GM12878 (cell line): Measurements from ENCODE around the gene ABCA7. TPM values are rescaled to one million over a fixed set of nuclear protein-coding genes. Genes with fewer than 3 reads are reported as not detected.

Source experiments
- ATAC-seq: fragments of 200-7000 bp; cut with Tn5 transposase; 3 replicates; pipeline ENCODE4 v1.9.1; 2020; ENCODE audit warnings: mild to moderate bottlenecking, moderate library complexity
- BruUV-seq: library from RNA; stranded (reverse); fragments of 400-500 nt; replicated peaks from 2 replicates; lab custom pipeline; 2021; lab: Mats Ljungman, UMichigan
- CTCF ChIA-PET: fragments of 300-600 bp; sonication (Branson Sonifier 250); formaldehyde crosslinking; extraction: SDS; loops from one replicate; lab custom pipeline; 2021; ENCODE audit warnings: inconsistent platforms; lab: Yijun Ruan, JAX
- POLR2A ChIA-PET: fragments of 350-600 bp; formaldehyde crosslinking; extraction: SDS; loops from one replicate; lab custom pipeline; 2021; ENCODE audit warnings: inconsistent platforms; lab: Charles Lee
- RAD21 ChIA-PET: fragments of 300-600 bp; sonication (Branson Sonifier 250); formaldehyde crosslinking; loops from one replicate; lab custom pipeline; 2023; ENCODE audit warnings: antibody characterized with exemption; ENCODE audit not compliant: unreplicated experiment; lab: Charles Lee
- SMC1A ChIA-PET: fragments of 300-600 bp; sonication (Branson Sonifier 250); formaldehyde crosslinking; loops from one replicate; lab custom pipeline; 2023; ENCODE audit not compliant: unreplicated experiment, uncharacterized antibody; lab: Charles Lee
- DNase-seq: peaks from one replicate; pipeline ENCODE4 v3.0.0-alpha.2; 2011; ENCODE audit warnings: low read depth, low spot score
- FAIRE-seq: peaks from 3 replicates; lab custom pipeline; 2011; peaks lifted over from hg19 to GRCh38; lab: Jason Lieb, UNC
- H2AFZ ChIP-seq: 2 replicates; pipeline ENCODE4 v1.6.0; 2011; ENCODE audit warnings: low read depth, low read length, control low read depth; ENCODE audit not compliant: control insufficient read depth
- H3K27ac ChIP-seq: 2 replicates; pipeline ENCODE4 v1.5.1; 2011; ENCODE audit warnings: control low read depth; ENCODE audit not compliant: control insufficient read depth, insufficient read depth
- H3K27me3 ChIP-seq, 2 experiments: replicated peaks in 1 of 2; 2 replicates each; pipeline versions ENCODE4 v1.6.0 to v1.6.1; 2011; ENCODE audit warnings: low read length in 1 of 2; ENCODE audit not compliant: control insufficient read depth in 2 of 2, insufficient read depth in 2 of 2
- H3K36me3 ChIP-seq, 2 experiments: 2 replicates each; pipeline ENCODE4 v1.5.1; 2011; ENCODE audit warnings: low read length in 1 of 2; ENCODE audit not compliant: control insufficient read depth in 2 of 2, insufficient read depth in 2 of 2
- H3K4me1 ChIP-seq: 2 replicates; pipeline ENCODE4 v1.6.1; 2011; ENCODE audit warnings: mild to moderate bottlenecking, low read length, moderate library complexity, mixed read lengths; ENCODE audit not compliant: control insufficient read depth, insufficient read depth
- H3K4me2 ChIP-seq: 2 replicates; pipeline ENCODE4 v1.6.0; 2011; ENCODE audit warnings: control low read depth; ENCODE audit not compliant: control insufficient read depth, insufficient read depth
- H3K4me3 ChIP-seq: fragments of 200-600 bp; sonication (generic); 2 replicates; pipeline ENCODE4 v1.5.1; 2016
- H3K79me2 ChIP-seq: 2 replicates; pipeline ENCODE4 v1.6.0; 2011; ENCODE audit warnings: low read length; ENCODE audit not compliant: control insufficient read depth, insufficient read depth
- H3K9ac ChIP-seq: 2 replicates; pipeline ENCODE4 v1.8.0; 2011; ENCODE audit warnings: low read length, control low read depth, mixed read lengths; ENCODE audit not compliant: control insufficient read depth, insufficient read depth
- H3K9me3 ChIP-seq: replicated peaks from 3 replicates; pipeline ENCODE4 v1.5.1; 2011; ENCODE audit warnings: mild to moderate bottlenecking, low read length; ENCODE audit not compliant: control insufficient read depth, insufficient read depth
- H4K20me1 ChIP-seq: 2 replicates; pipeline ENCODE4 v1.6.0; 2011; ENCODE audit not compliant: control insufficient read depth, insufficient read depth
- EP300 ChIP-seq, 2 experiments: fragments of 150-350 bp in 1 of 2; IDR thresholded peaks; 2 replicates each; pipeline ENCODE4 v1.6.1; 2011 to 2012; ENCODE audit warnings: low read depth in 2 of 2, low read length in 2 of 2, borderline replicate concordance in 1 of 2, improper control_type of control experiment in 1 of 2, inconsistent platforms in 1 of 2; ENCODE audit not compliant: control insufficient read depth in 1 of 2
- LARP7 ChIP-seq: fragments of 450-650 bp; IDR thresholded peaks from 2 replicates; pipeline ENCODE4 v1.6.1; 2017; ENCODE audit warnings: mild to moderate bottlenecking
- MYB ChIP-seq: fragments of 150-350 bp; IDR thresholded peaks from 2 replicates; pipeline ENCODE4 v1.6.1; 2014; ENCODE audit warnings: mild to moderate bottlenecking, low read depth, low read length, borderline replicate concordance
- NFYB ChIP-seq: IDR thresholded peaks from 2 replicates; pipeline ENCODE4 v1.6.1; 2011; ENCODE audit warnings: low read depth, mild to moderate bottlenecking, low read length, improper control_type of control experiment, moderate library complexity; ENCODE audit not compliant: insufficient read depth
- SP1 ChIP-seq: IDR thresholded peaks from one replicate; pipeline ENCODE4 v1.6.1; 2011; ENCODE audit warnings: low read depth, low read length
- SUZ12 ChIP-seq: fragments of 200-600 bp; sonication (generic); IDR thresholded peaks from one replicate; pipeline ENCODE4 v1.6.1; 2018; ENCODE audit warnings: antibody characterized with exemption, mild to moderate bottlenecking; ENCODE audit not compliant: unreplicated experiment
- ZBTB33 ChIP-seq: fragments of 450-650 bp; IDR thresholded peaks from 2 replicates; pipeline ENCODE4 v1.6.1; 2017; ENCODE audit warnings: mild to moderate bottlenecking
- ZNF384 ChIP-seq: IDR thresholded peaks from 2 replicates; pipeline ENCODE4 v1.6.1; 2012; ENCODE audit warnings: low read depth, mild to moderate bottlenecking, low read length, improper control_type of control experiment, borderline replicate concordance
- WGBS: methylation state at CpG from one replicate; pipeline ENCODE4 v1.1.6; 2016; ENCODE audit warnings: low lambda C conversion rate; ENCODE audit not compliant: insufficient replicate concordance, insufficient coverage; ENCODE audit errors: missing lambda C conversion rate; 5-methylcytosine and 5-hydroxymethylcytosine counted together
- in situ Hi-C: fragments of 300-500 bp; cut with MboI; formaldehyde crosslinking; loops from 9 replicates; pipeline ENCODE4 v1.14.3; 2018; ENCODE audit warnings: mixed read lengths
- intact Hi-C: fragments of 100-400 bp; cut with micrococcal nuclease; formaldehyde crosslinking; loops from one replicate; pipeline ENCODE4 v1.14.2; 2022; ENCODE audit not compliant: unreplicated experiment
- polyA plus RNA-seq, 11 experiments: library from polyadenylated mRNA; depleted of rRNA in 4 of 11; unstranded in 6 of 11; stranded (reverse) in 5 of 11; fragments of >200 nt; fragmentation: Nextera tagmentation in 4 of 11; fragmentation: Illumina TruSeq in 1 of 11; extraction: Ambion mirVana in 4 of 11; extraction: Trizol in 1 of 11; gene quantifications; 1 replicate in 1 of 11; 2 replicates in 10 of 11; pipeline versions ENCODE4 v1.2.1 to v1.2.3, GENCODE V29; 2011 to 2016; ENCODE audit warnings: inconsistent platforms in 2 of 11, missing spikeins in 2 of 11, low read depth in 1 of 11
- total RNA-seq, 4 experiments: library from RNA; depleted of rRNA in 3 of 4; stranded (reverse); fragments of >200 nt in 3 of 4; fragmentation: Illumina TruSeq in 1 of 4; extraction: Trizol in 1 of 4; gene quantifications; 2 replicates each; pipeline versions ENCODE4 v1.2.1 to v1.2.3, GENCODE V29; 2013 to 2021

ABCA7 gene
- total and polyA plus RNA-seq, 10 of the 15 experiments (the other 5 are each of a cell fraction or from before 2014, with no cell fraction given), result 1.0 to 49.5 (median 14.8) TPM

GRCh38 chr19:1082928-1083816 is 43.3 kb downstream of the ABCA7 start:
- WGBS, result 79% methylated on average over 57 of the region's 59 CpGs
- H3K4me3 ChIP-seq, result no peak overlapping the region
- no peaks in the 10 kb centered on the region; the same call in 1 of the 2 replicates for H3K79me2 ChIP-seq
- no peak overlapping the region for H3K4me2 ChIP-seq
- no TSS peak for BruUV-seq
- no peak for DNase-seq
- TF ChIP-seq ZNF384, result no peak
- TF ChIP-seq EP300 (IDR thresholded peaks at IDR 0.05; ENCODE audit: borderline replicate concordance in 1 of 2, control insufficient read depth in 1 of 2, low read depth in 2 of 2, low read length in 2 of 2), result no peak
- no peak for TF ChIP-seq MYB
- no peak for TF ChIP-seq SUZ12
- no peak for TF ChIP-seq SP1
- TF ChIP-seq LARP7, result no peak
- TF ChIP-seq NFYB, result no peak
- no peak for TF ChIP-seq ZBTB33
- no peaks in the 10 kb centered on the region for H3K9me3 ChIP-seq
- no peak overlapping the region for H3K9ac ChIP-seq
- intact Hi-C loops, result no loop called here
- RAD21 ChIA-PET, result interaction anchor here (0.9 kb wide), 1 partner anchor 16 kb away, joined by 3 read pairs; the partner anchor contains the start of gene ARHGAP45
- no peaks in the 10 kb centered on the region for H3K27me3 ChIP-seq
- ATAC-seq, result no peak
- POLR2A ChIA-PET, result interaction anchor here (0.9 to 1.8 kb wide), 3 partner anchors 11 to 22 kb away, joined by 3 to 9 read pairs (median 3); partner anchors contain the start of gene POLR2E
- no peak overlapping the region for H2AFZ ChIP-seq
- peaks cover 19% of the 10 kb centered on the region for H3K4me1 ChIP-seq
- CTCF ChIA-PET, result interaction anchor here (1.1 kb wide), 1 partner anchor 30 kb away, joined by 6 read pairs; no protein-coding TSS in a partner anchor
- in situ Hi-C loops, result no loop called here
- FAIRE-seq, result no peak
- H3K36me3 ChIP-seq, result peaks cover 19 to 60% of the 10 kb centered on the region in 2 experiments
- SMC1A ChIA-PET, result no interaction called here
- no peak overlapping the region for H3K27ac ChIP-seq
- H4K20me1 ChIP-seq, result no peaks in the 10 kb centered on the region; the same call in 1 of the 2 replicates
